ENCODE measurements around the gene C4orf54.

The C4orf54 gene

DNA sequence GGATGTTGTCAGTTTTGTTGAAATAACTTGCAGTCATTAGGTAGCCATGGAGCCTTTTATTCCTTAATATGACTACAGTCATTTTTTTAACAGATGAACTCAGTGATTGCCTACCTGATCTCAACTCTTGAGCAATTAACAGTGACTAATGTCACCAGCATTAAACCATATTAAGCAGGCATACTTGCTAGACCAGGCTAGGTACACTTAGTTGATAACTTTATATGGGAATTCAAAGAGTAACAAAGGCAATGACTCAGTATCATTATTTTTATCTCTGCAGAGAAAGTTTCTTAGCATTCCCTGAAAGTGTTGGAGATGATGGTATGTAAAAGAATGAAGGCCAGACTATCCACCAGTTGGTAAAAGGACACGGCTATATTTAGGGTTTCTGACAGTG, at the start of gene C4orf54:
Gene C4orf54 (minus strand): TSS at position 31 of the 400 bp plus-strand sequence. CDS start 3,180 bp downstream, outside the sequence.
- DNase-seq: no peak

DNA sequence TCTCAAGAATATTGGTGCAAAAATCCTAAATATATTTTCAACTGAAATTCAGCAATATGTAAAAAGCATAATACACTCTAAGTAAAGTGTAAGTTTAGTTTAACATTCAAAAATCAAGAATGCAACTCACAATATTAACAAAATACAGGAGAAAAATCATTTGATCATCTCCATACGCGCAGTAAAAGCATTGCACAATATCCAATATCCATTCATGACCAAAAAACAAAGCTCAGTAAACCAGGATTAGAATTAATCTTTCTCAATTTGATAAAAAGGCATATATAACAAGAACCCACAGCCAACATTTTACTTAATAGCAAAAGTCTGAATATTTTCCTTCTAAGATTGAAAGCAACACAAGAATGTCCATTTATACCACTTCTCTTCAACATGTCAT, 48.3 kb upstream of the C4orf54 start:
- no peak for DNase-seq

GRCh38 chr4:99696801-99697200, 39.2 kb upstream of the C4orf54 start:
- DNase-seq: no peak

GRCh38 chr4:99693140-99693539, 35.5 kb upstream of the C4orf54 start:
- DNase-seq: no peak

DNA sequence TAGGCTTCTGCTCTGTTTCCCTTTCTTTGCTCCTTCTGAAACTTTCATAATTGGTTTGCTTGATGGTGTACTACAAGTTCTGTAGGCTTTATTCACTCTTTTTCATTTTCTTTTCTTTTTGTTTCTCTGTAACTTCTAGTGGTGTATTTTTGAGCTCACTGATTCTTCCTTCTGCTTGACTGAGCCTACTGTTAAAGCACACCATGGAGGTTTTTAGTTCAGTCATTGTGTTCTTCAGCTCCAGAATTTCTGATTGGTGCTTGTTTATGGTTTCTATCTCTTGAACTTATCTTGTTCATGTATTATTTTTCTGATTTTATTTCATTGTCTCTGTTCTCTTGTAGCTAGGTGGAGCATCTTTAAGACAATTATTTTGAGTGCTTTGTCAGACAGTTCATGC, 33.4 kb upstream of the C4orf54 start:
- DNase-seq: no peak

DNA sequence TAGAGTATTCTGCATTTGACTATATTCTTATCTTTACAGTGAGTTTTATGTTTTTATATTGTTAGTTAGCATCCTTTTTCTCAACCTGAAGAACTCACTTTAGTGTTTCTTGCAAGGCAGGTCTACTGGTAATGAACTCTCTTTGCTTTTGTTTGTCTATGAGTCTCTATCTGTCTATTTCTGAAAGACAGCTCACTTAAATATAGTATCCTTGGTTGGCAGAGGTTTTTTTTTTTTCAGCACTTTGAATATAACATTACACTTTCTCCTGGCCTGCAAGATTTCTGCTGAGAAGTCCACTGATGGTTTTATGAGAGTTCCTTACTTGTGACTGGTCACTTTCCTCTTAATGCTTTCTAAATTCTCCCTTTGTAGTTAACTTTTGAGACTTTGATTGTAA, 32.8 kb upstream of the C4orf54 start:
- DNase-seq: no peak

DNA sequence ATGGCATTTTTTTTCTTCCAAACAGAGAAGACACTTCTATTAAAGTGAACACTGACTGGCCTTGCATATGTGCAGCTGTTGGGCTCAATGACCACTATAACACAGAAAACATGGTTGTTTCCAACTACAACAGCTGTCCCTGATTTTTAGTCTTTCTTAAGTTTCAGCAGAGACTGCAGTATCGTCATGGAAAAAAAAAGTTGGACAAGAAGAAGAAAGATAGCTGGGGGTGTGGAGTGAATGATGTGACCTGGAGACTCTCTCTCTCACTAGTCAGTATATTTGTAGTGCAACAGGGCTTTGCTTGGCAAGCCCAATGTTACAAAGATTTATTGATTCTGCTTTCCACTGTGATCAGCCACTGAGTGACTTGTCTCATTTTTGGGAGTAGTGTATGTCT, 29.5 kb upstream of the C4orf54 start:
- no peak for DNase-seq

DNA sequence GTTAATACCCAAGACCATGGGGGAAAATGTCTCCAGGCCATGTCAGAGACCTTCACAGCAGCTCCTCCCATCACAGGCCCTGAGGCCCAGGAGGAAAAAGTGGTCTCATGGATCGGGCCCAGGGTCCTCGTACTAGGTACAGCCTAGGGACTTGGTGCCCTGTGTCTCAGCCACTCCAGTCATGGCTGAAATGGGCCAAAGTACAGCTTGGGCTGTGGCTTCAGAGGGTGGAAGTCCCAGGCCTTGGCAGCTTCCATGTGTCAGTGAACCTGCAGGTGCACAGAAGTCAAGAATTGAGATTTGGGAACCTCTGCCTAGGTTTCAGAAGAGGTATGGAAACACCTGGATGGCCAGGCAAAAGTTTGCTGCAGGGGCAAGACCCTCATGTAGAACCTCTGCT, 27.6 kb upstream of the C4orf54 start:
- no peak for DNase-seq

DNA sequence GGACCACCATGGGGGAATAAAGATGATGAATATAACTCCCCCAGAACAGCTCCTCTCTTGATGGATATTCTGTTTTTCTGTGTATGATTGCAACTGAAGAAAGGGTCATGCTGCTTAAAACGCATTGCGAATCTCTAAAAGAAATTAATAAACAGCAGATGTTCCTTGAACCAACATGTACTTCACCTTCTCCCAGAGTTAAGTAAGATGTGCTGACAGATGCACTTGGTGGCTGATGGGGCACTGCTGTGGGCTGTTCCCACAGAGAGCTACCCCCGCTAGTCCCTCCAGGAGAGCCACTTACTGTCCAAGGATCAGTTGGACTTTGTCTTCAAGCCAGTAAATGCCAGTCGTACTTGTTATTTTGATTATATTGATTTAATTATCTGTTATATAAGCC, 26.3 kb upstream of the C4orf54 start:
- no peak for DNase-seq

- DNase-seq: no peak
Observed at GRCh38 chr4:99679976-99680375, 22.3 kb upstream of the C4orf54 start.

GRCh38 chr4:99679204-99679603, 21.6 kb upstream of the C4orf54 start:
- no peak for DNase-seq

- DNase-seq: no peak
Observed at GRCh38 chr4:99677161-99677560, 19.5 kb upstream of the C4orf54 start.

DNA sequence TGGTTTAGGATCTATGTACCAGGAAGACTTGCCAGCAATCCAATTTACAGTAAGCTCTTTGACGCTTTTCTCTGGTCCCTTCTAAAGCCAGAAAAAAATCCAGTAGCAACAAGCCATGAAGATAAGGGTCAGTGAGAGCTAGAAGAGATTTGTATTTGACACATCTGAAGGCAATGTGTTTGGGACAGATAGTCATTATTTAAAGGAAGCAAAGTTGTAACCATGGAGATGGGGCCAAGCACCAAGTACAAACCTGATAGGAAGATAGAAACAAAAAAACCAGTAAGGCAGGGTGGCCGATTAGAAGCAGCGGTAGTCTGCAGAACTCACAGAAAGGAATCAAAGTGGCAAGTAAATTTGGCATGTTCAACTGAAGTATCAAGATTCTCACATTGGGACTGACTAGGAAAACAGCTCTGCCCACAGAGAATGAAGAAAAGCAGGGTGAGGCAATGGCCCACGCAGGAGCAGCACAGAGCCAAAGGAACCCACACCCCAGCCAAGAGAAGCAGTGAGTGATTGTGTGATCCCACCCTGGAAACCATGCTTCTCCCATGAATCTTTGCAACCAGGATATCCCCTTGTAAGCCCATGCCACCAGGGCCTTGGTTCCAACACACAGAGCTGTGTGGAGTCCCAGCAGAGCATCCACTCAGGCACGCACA, 12.9 kb upstream of the C4orf54 start:
- DNase-seq: no peak

GRCh38 chr4:99669084-99669483, 11.5 kb upstream of the C4orf54 start:
- DNase-seq: no peak

DNA sequence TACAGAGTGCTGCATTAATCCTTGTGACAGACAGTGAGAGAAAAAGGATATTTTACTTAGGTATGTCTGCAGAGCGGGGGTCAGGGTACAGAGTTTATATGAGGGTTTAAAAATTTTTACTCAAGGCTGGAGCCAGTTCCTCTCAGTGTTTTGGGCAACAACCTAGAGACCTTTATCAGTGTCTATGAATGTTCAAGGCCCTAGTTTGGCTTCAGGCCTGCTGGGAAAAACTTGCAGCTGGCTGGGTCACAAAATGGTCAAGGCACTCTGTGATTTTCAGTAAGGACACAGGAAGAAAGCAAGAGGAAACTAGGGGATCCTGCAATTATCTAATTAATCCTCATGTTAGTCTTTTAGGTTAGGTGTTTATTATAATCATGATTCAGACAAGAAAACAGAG, 10.8 kb upstream of the C4orf54 start:
- DNase-seq: no peak

- DNase-seq: no peak
Observed at GRCh38 chr4:99665983-99666382, 8.4 kb upstream of the C4orf54 start.

DNA sequence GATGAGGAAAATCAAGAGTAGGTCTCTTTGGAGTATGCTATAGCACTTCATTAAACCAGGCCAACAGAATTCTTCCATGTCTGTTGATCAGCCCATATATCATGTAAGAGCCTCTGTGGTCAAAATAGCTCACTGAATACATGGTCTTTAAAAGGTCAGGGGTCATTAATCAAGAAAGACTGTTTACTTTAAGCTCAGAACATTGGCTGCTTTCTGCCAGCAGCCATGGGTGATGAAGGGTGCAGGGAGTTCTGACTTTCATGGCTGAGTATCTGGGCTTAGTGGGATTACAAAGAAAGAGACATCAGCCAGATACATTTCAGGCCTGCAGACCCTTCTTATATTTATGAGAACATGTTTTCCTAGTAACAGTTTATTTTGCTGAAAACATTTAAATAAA, 7.1 kb upstream of the C4orf54 start:
- no peak for DNase-seq

GRCh38 chr4:99661907-99662306, 4.3 kb upstream of the C4orf54 start:
- DNase-seq: no peak

GRCh38 chr4:99658666-99659065, 1.0 kb upstream of the C4orf54 start:
- no peak for DNase-seq

DNA sequence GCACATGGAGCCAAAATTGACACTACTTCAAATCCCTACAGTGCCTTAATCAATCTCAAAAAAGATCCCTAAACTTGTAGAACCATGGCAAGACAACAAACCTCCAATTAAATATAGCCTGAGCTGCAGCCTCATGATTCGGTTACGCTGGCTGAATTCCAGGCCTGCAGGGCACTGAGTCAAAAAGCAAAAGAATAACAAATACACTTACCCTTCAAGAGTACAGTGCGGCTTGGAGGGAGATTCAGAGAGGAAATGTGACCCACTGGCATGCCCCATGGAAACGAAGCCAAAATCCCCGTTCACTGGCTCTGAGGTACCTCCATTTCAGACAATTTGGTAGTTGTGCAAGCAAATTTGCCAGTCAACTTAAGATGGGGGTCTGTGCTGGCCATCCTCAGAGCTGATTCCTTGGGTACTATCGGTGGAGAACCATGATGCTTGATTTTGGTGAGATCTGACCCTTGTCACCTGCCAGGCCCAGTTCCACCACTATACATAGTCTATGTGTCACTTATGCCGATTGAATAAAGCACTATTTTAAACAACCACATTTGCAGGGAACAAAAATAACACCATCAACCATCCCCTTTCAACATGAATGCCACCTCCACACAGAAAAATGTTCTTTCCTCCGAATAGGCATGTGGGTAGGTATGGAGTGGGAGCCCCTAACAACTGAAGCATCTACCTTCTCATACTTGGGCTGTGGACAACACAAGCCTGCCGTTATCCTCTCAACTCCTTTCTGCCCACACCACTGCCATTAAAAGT, 2.1 kb downstream of the C4orf54 start:
- DNase-seq: no peak

DNA sequence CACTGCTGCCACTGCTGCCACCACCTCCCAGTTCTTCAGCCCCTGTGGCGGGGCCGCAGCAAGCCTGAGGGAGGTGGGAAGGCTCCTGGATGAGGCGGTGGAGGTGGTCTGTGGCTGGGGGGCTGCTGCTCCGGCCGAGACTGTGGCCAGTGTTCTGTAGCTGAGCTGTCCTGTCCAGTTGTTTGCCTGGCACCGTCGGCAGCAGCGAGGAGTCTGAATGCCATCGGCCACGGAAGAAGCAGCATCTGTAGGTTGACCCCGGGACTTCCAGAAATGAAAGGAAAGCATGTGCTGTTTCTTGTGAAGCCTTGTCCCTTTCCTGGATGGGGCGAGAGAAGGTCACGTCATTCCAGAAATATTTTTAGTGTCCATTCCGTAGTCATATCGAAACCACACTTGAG, 3.3 kb downstream of the C4orf54 start:
- DNase-seq: no peak

- no peak for DNase-seq
Observed at GRCh38 chr4:99653916-99654315, 3.7 kb downstream of the C4orf54 start.

GRCh38 chr4:99652596-99653436, 4.8 kb downstream of the C4orf54 start:
- no peak for DNase-seq
